ENCODE data around the gene ANKRD26.
A peak's percentile ranks its signal among the peaks of the same experiment; 100 is the strongest.
"Not testable (repeated sequence)": the region's sequence is repeated elsewhere in the genome, so short reads cannot be mapped to it uniquely, and the experiment has no call there.

ANKRD26 gene
- total RNA-seq, result 28.4 to 60.7 reads per million in 2 donors

- peak; percentile 93 to 96 (median 95) for DNase-seq
These were observed at the start of gene ANKRD26 for GRCh38 chr10:27099916-27100812. ANKRD26 (minus strand) TSS chr10:27100494; CDS start chr10:27100326, 168 bp downstream.

- DNase-seq, result no peak
These were observed 47.4 kb upstream of the ANKRD26 start for GRCh38 chr10:27147701-27148100.

GRCh38 chr10:27145937-27146336 is 45.6 kb upstream of the ANKRD26 start:
- no peak for DNase-seq

GRCh38 chr10:27143686-27144085 is 43.4 kb upstream of the ANKRD26 start:
- DNase-seq, result no peak

- DNase-seq, result no peak
These were observed 38.0 kb upstream of the ANKRD26 start for GRCh38 chr10:27138277-27138676.

GRCh38 chr10:27134371-27134770 is 34.1 kb upstream of the ANKRD26 start:
- no peak for DNase-seq

GRCh38 chr10:27108165-27108564 is 7.9 kb upstream of the ANKRD26 start:
- no peak for DNase-seq

- DNase-seq, result peak in 1 of 5 experiments; percentile 86
These were observed 4.6 kb upstream of the ANKRD26 start for GRCh38 chr10:27104919-27105318.

- DNase-seq, result peak in 2 of 5 experiments; percentile 21 to 76
These were observed 586 bp upstream of the ANKRD26 start for GRCh38 chr10:27100813-27101347.

GRCh38 chr10:27099448-27099847 is 846 bp downstream of the ANKRD26 start:
- DNase-seq, result peak in 1 of 5 experiments; percentile 1

- DNase-seq, result no peak
These were observed 11.9 kb downstream of the ANKRD26 start for GRCh38 chr10:27088119-27089044.

- peak in 1 of 5 experiments; percentile 30 for DNase-seq
These were observed 27.7 kb downstream of the ANKRD26 start for GRCh38 chr10:27072436-27073114.

- DNase-seq, result no peak
These were observed 31.9 kb downstream of the ANKRD26 start for GRCh38 chr10:27068217-27068891.

- peak in 1 of 5 experiments; percentile 13 for DNase-seq
These were observed 35.2 kb downstream of the ANKRD26 start for GRCh38 chr10:27065084-27065483.

GRCh38 chr10:27052656-27053055 is 47.6 kb downstream of the ANKRD26 start:
- no peak for DNase-seq

GRCh38 chr10:27045247-27045646 is 55.0 kb downstream of the ANKRD26 start:
- DNase-seq, result not testable (repeated sequence)

GRCh38 chr10:27041196-27041595 is 59.1 kb downstream of the ANKRD26 start:
- no peak for DNase-seq

GRCh38 chr10:27038168-27038567 is 62.1 kb downstream of the ANKRD26 start:
- no peak for DNase-seq

- DNase-seq, result peak in 1 of 5 experiments; percentile 30
These were observed 65.1 kb downstream of the ANKRD26 start for GRCh38 chr10:27035163-27035562.

GRCh38 chr10:27030060-27030459 is 70.2 kb downstream of the ANKRD26 start:
- peak in 1 of 5 experiments; percentile 63 for DNase-seq

GRCh38 chr10:27022048-27022447 is 78.2 kb downstream of the ANKRD26 start:
- no peak for DNase-seq

- no peak for DNase-seq
These were observed 80.1 kb downstream of the ANKRD26 start for GRCh38 chr10:27020243-27020642.
